ENCODE results near the gene OXER1. TPM values are rescaled to one million over a fixed set of nuclear protein-coding genes. Genes with fewer than 3 reads are reported as not detected.

The OXER1 gene
- polyA plus RNA-seq, 12 donors, result 3.3 to 10.8 (median 6.1) TPM; not detected in 1

DNA sequence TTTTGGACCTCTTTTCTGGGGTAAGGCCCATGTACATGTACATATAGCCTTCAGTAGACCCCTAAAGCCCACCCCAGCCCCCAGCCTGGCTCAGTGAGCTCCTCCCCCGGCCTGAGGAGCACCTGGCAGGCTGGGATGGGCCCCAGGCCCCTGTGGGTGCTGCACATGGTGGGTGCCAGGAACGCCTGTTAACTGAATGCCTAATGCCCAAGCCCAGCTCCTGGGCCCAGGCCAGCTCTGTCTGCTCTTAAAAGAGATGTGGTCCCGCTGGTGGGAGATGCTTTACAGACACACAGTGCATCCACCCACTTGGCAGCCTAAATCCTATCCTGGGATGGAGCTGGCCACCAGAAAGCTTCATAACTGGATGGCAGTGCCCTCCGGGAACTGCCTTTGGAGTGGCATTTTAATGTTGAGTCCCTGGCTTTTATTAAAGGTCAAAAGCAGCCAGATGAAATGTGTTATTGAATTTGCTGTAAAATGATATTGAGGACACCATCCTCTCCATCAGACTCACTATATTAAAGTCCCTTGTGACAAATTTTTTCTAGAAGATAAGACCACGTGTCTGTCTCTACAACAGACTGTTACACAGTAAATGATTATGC is 7.7 kb upstream of the OXER1 start:
- DNase-seq, result no peak

DNA sequence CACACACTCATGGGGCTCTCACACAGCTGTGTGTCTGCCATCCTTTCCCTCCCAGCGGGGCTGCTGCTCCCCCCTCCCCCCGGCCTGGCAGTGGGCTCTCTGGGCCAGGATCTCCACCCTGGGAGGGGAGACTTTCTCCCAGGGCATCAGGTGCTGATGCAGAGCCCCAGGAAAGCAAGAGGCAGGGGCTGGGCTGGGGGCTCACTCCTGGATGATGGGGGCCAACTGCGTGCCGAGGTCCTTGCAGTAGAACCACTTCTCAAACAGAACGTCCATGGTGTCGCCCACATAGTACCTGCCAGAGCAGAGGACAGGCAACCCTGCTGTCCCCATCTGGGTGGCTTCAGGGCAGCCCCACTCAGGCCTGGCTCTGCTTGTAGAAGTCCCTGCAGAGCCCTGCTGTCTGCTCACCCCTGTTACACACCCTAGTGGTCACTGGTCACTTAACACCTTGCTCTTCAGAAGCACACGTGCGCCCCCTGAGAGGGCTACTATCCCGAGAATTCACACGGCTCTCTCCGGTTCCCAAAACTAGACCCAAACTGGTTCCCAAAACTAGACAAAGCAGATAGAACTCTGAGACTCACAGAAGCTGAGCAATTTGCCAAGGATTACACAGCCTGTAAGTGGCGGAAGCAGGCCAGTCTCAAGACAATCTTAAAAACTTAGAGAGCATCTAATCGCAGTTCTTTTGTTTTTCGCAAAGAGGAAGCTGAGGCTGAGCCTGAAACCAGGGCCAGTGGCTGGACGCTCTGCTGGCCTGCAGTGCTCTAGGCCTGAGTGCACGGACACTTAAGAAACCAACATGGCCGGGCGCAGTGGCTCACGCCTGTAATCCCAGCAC is 6.6 kb upstream of the OXER1 start:
- no peak for DNase-seq

DNA sequence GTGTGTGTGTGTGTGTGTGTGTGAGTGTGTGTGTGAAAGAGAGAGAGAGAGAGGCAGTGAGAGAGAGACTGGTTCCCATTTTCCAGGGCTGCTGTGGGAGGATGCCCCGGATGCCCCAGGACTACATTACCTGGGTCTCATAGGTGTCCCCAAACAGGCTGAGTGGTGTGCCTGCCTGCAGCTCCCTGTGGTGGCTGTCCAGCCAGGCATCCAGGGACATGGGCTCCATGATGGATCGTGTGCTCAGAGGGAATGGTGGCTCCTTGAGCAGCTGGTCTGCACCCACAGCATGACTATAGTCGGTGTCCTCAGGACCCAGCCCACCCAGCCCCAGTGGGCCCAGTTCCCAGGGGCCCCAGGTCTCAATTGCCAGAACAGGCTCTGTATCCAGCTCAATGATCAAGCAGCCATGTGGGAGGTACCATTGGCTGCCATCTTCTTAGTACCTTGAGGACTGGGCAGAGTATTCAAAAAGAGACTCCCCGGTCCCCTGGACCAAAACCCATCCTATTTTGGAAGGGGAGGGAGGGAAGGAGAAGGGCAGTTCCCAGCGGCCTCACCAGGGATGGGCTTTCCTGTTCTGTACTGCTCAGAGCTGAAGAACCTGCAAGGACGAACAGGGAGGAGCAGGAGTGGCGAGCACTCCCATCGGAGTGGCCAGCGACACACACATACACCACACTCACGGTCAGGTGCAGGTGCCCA is 5.8 kb upstream of the OXER1 start:
- no peak for DNase-seq

DNA sequence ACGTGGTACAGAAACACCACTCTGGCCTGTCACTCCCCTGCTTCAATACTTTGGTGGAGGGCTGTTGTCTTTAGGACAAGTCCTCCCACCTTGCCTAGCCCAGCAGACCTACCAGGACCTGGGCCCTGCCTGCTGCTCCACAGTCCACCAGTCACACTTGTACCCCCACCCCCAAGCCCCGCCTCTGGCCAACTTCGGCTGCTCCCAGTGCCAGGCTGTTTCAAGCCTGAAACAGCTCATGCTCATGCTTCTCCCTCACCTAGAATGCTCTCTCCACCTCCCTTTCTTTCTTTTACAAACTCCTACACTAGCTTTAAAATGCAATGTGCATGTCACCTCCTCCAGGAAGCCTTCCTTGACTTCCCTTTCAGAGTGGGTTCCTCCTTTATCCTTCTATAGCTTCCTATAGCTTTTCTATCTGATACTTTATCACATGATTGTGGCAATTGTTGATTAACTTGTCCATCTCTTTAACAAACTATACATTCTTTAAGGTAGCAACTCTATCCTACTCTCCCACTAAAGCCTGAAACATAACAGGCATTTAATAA is 4.8 kb upstream of the OXER1 start:
- DNase-seq, result no peak

DNA sequence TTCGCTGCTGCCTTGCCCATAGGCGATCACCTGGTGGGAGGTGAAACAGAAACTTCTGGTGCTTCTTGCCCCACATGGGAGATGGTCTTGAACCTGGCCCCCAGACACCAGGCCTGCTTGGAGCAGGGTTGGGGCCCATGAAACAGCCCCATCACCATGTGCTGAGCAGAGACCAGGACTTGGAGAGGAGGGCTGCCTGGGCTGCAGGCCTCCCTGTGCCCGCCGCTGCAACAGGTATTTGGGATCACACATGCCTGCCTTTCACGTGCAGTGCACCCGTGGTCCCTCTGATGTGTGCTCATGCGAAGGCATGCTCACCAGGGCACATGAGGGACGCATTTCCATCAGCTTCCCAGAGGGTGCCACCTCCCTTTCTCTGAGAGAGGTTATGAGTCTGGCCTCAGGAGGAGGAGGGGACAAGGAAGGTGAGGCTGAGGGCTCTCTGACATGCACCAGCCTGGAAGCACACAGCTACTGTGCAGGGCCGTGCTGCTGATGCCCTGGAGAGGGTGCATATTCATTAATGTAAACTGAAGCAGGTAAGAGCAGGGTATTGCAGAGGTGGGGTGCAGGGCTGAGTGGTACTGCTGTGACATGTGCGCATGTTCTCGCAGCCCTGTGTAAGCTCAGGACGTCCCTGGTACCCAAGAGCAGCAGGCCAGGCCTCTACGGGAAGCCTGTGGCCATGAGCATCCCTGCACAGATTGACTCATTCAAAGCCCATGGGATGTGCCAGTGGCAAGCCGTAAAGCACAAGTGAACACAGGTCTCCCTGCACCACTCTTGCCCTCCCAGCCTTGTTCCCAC is 4.2 kb upstream of the OXER1 start:
- no peak for DNase-seq

DNA sequence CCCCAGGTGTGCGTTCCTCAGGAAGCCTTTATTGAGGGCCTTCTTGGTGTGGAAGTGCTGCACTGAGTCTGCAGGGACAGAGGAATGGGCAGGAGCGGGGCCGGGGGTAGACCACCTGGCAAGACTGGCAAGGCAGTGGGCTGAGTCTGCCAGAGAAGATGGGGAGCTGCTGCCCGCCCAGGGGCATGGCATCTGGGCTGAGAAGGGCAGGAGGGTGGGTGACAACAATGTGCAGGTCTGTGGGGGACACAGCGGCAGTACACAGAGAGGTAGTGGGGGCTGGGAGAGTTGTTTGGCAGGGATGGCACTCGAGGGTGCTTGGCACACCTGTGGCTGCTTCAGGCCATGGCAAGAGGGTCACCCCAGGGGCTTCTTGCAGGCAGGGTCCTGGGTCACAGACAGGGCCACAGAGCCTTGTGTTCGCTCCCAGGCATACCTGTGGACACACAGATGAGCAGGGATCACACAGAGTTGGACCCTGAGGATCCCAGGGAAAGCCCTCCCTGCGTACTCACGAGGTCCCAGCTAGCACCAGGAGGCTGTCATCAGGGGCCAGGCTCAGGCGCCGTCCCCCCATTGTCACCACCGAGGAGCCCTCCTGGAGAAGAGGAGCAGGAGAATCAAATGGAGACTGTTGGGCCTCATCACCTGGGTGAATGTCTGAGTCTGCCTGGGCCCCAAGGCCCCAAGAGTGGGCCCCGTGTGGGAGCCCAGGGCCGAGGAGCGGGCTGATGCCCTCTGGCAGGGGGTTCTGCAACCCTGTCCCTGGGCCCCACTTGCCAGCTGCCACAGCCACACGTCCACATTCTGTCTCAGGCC is 3.4 kb upstream of the OXER1 start:
- DNase-seq, result no peak

DNA sequence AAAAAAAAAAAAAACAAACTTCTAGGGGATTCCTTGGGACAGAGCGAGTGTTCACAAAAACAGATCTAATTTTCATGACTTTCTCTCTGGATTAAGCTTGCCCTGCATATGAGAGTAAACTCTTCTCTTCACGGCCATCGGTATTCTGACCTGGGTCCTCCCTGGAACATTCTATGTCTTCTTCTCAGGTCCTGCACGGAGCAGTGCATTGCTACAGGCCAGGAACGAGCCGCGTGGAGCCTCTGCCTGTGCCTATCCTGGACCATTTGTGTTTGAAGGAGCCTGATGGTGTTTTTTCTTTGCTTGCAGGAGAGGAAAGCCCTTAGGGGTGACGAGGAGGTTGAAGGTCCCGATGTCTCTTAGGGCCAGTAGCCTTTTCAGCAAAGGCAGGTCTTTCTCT is 1.8 kb upstream of the OXER1 start:
- DNase-seq, result no peak

DNA sequence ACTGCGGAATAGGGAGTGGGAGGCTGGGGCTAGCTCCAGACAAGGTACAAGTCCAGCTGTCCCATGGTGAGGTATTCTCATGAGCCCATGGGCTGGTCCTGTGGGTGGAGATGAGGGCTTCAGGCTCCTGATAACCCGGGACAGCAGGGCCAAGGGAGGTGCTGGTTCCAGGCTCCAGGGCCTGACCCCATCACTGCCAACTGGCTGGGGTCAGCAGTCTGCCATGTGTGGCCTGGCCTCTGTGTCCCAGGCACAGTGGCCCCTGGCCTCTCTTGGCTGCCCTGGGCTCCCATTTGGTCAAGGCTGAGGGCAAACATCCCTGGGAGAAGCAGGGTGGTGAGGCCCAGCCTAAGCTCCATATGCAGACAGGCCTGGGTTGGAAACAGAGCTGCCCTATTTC is 966 bp upstream of the OXER1 start:
- DNase-seq, result no peak

DNA sequence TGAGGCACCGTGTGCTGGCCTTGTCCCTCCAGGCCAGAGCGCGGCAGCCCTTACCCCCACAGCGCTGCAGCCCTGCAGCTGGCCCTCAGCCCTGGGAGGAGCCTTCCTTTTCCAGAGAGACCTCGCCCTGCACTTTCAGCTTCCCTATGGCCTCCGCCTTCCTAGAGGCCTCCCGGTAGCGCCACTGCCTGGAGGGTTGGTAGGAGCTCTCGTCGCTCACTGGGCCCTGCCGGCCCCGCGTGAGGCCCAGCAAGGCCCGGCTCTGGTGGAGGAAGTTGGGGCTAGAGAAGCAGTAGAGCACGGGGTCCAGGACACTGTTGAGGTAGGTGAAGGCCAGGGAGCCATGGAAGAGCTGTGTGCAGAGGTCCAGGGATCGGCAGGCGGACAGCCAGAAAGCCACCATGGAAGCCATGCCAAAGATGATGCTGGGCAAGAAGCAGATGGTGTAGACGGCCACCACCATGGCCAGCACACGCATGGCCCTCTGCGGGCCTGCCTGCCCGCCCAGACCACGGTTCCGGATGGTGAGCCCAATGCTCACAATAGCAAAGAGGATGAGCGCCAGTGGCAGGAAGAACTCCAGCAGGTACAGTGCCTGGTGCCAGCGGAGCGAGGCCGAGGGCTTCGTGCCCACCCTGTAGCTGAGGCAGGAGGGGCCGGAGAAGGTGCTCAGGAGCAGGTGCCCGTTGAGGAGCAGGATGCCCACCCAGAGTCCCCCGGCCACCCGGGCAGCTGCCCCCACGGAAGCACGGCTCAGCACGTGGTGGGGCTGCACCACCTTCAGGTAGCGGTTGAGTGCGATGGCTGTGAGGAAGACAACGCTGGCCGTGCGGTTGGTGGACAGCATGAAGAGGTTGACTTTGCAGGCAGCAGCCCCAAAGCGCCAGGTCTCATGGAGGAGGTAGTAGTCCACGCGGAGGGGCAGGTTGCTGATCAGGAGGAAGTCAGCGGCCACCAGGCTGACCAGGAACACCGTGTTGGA is 821 bp downstream of the OXER1 start:
- DNase-seq, result no peak

DNA sequence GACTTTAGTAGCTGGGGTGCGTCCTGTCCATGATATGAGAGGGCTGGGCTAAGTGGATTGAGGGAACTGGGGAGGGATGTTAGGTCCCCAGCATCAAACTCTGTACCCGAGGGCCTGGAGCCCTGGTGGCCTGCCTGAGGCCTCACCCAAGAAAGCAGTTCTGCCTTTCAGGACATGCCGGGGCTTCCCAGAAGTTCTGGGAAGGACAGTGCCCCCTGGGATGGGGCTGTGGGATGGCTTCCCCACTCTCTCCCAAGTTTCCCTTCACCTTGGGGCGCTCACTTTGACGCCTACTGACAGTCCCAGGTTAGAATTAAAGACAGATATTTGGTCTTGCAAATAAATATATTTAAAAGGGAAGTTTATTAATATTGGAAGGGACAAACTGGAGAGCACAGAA is 1.8 kb downstream of the OXER1 start:
- no peak for DNase-seq

DNA sequence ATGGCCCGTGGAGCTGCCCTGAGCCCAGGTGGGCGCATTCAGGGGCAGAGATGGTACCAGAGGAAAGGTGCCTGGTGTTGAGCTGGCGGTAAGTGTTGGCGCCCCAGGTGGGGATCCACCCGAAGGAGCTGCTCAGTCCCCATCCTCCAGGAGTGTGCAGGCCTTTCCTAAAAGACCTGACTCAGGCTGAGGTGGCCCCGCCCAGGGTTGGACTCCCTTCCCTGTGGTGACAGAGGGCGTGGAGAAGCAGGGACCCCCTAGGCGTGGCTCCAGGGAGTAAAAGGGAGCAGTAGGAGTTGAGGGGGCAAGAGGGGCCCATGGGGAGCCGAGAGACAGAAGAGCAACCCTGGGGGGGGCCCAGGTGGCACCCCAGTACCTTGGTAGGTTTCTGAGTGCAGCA is 2.4 kb downstream of the OXER1 start:
- DNase-seq, result no peak

DNA sequence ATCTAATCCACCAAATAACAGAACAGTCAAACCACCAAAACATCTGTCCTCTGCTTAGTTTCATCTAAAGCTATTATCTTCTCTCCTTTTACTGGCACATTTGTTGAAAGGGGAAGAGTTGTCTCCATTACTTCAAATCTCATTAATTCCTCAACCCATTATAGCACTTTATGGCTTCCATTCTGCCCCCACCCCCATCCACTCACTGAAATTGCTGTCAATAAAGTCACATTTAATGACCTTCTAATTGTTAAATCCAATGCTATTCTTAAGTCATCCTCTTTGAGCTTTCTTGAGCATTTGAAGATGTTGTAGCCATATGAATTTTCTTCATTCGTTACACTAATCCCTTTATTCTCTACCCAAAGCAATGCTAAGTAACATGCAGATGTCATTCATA is 5.2 kb downstream of the OXER1 start:
- no peak for DNase-seq

DNA sequence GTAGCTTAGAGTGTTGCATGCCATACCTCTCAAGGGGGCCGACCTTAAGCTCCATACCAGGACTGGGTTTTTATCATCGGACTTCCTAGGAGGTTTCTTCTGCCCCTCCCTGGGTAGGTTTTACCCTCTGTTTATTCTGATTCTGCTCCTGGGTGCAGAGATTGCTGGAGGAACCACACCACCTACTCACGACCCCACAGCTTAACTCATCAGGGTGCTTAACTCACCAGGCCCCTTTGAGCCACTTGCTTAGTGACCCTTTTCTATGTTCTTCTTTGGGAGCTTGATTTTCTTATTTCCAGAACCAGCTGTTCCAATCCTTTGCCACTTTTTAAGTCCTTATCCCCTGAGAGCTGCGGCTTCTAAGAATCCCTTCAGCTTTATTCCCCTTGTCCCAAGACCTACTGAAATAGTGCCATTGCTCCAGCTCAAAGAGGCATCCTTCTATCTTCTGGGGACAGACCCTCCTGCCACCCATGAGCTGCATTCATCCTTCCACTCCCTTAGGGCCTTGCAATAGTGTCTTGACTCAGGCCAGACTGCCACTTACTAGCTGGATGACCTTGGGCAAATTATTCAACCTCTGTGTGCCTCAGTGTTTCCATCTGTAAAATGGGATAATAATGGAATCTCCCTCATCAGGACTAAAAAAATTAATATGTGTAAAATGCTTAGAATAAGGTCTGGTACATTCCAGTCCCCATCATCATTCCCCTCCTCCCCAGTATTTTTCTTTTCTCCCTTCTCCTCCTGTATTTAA is 5.8 kb downstream of the OXER1 start:
- no peak for DNase-seq

DNA sequence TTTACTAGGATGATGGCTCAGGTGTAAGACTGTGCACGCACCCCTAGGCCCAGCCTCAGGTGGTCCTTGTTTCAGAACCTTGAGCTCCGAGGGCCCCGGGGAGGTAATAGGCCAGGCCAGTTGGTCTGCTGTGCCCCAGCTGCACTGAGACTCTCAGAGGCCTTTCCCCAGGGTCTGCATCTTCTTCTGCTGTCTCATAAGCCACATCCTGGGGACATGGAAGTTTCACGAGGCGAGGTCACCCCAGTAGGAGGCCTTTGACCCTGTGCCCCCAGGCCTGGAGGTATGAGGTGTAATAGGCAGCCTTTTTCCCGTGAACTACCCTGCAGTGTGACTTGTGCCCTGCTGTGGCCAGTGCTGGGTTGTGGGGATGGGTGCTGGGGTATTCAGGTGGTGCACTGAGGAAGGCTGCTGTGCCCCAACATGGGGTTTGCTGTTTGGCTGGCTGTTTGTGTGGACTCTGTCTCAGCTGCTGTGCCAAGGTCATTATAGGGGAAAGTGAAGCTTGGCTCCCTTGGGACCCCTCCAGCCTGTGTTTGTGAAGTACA is 6.9 kb downstream of the OXER1 start:
- DNase-seq, result no peak

DNA sequence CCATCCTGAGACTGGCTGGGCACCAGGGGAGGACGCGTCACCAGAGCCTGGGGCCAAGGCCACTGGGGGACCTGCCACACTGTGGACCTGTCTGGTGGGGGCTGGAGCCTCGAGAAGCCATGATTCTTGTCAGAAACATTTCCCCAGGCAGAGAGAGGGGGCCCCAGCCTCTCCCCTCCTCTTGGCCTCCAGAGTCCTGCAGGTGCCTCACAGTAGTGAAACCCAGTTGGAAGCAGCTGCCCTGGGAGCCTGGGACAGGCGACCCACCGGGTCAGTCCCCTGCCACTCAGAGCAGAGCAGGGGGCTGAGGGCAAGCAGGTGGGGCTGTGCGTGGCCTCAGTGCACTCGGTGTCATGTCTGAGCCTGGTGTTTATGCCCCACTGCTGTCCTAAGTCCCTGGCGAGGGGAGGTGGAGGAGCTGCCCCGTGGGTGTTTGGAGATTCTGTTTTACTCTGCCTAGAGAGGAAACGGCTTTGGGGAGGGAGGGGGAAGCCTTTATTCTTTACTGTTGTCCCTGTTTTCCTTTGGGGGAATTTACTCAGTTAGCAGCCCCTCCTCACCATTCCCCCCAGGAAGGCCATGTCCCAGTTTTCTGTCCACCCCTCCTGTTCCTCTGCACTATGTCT is 7.7 kb downstream of the OXER1 start:
- DNase-seq, result no peak

DNA sequence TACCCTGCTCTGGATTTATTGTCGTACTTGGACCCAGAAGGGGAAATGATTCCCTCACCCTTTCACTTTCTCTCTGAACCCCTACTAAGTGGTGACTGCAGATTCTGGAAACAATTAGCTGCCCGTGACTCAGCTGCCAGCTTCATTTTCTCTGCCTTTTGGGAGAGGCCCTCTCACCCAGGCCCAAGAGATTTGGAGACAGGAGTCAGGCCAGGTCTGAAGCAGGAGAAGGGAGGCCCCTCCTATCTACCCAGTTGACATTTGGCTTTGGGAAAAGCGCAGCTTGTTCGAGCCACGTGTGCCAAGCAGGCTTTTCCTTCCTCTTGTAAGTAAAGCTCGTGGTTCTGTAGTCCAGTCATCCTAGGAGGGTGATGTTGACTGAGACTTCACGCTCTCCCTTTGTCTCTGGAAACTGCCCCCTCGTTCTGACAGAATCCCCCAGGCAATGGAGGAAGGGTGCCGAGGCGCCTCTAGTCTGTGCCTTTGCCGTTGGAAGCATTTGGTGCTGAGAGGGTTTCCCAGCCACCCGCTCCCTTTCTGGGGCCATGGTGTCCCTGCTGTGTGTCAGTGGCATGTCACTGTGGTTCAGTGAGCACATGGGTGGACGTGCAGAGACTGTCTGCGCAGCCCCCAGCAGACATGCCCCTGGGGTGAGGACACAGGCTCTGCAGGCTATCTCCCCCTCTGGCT is 8.6 kb downstream of the OXER1 start:
- DNase-seq, result no peak

DNA sequence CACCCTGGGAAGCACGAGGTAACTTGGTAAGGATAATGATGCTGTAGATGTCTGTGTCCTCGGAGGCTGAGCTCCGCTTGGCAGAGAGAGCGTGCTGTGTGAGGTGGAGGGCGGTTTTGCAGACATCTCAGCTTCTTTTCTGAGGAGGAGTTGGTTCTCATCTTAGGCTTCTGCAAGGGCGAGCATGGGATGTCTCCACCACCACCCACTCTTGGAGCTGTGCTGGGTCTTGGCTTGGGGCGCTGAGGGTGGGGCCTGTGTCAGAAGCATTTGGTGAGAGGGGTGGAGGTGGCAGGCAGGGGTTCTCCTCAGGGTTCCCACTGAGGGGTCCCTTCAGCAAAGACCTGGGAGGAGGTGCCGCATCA is 9.2 kb downstream of the OXER1 start:
- DNase-seq, result no peak
